HCT116 (cell line): ENCODE data around the gene MYLK3. TPM values are rescaled to one million over a fixed set of nuclear protein-coding genes. Genes with fewer than 3 reads are reported as not detected.

Source experiments
- ATAC-seq: fragments of 200-7000 bp; cut with Tn5 transposase; 2 replicates; pipeline ENCODE4 v1.9.1; 2020; ENCODE audit warnings: mild to moderate bottlenecking, moderate library complexity
- BruUV-seq: library from RNA; stranded (reverse); fragments of 400-500 nt; replicated peaks from 2 replicates; lab custom pipeline; 2021; lab: Mats Ljungman, UMichigan
- CTCF ChIA-PET: fragments of 300-600 bp; sonication (Branson Sonifier 250); formaldehyde crosslinking; loops from one replicate; lab custom pipeline; 2021; ENCODE audit warnings: antibody characterized with exemption; lab: Charles Lee
- POLR2A ChIA-PET: fragments of 300-600, 350-600 bp; sonication (Branson Sonifier 250); formaldehyde crosslinking; loops from one replicate; lab custom pipeline; 2021; ENCODE audit warnings: antibody characterized with exemption; lab: Charles Lee
- RAD21 ChIA-PET, 2 experiments: fragments of 300-600 bp; sonication (Branson Sonifier 250); formaldehyde crosslinking; loops; one replicate each; lab custom pipeline; 2023; ENCODE audit warnings: low total read pairs in 2 of 2; ENCODE audit not compliant: uncharacterized antibody in 2 of 2, unreplicated experiment in 2 of 2, low non-redundant PET in 1 of 2; lab: Charles Lee
- DNase-seq: peaks from one replicate; pipeline ENCODE4 v3.0.0-alpha.2; 2010; ENCODE audit warnings: low read depth, low spot score
- H2AFZ ChIP-seq: fragments of 200-600 bp; shearing (Covaris generic), sonication (generic); 2 replicates; pipeline ENCODE4 v1.6.1; 2017; ENCODE audit warnings: low read depth, mixed run types, mixed read lengths, antibody characterized with exemption, low read length; ENCODE audit not compliant: poor library complexity, severe bottlenecking
- H3K27ac ChIP-seq: 2 replicates; pipeline ENCODE4 v1.5.1; 2012; ENCODE audit warnings: low read depth, low read length
- H3K27me3 ChIP-seq: fragments of 200-600 bp; sonication (generic); 2 replicates; pipeline ENCODE4 v1.6.1; 2016; ENCODE audit warnings: mixed run types, low read length, mixed read lengths; ENCODE audit not compliant: insufficient read depth
- H3K36me3 ChIP-seq, 2 experiments: fragments of 200-500 bp in 1 of 2; fragments of 200-600 bp in 1 of 2; sonication (Bioruptor generic) in 1 of 2; sonication (generic) in 1 of 2; 2 replicates each; pipeline versions ENCODE4 v1.5.1 to v1.6.1; 2014 to 2016; ENCODE audit warnings: low read length in 2 of 2, inconsistent platforms in 1 of 2, mixed read lengths in 1 of 2, mixed run types in 1 of 2; ENCODE audit not compliant: insufficient read depth in 2 of 2, control insufficient read depth in 1 of 2
- H3K4me1 ChIP-seq, 2 experiments: fragments of 200-600 bp in 1 of 2; sonication (generic) in 1 of 2; 2 replicates each; pipeline versions ENCODE4 v1.5.1 to v1.6.1; 2012 to 2017; ENCODE audit warnings: low read length in 2 of 2, inconsistent platforms in 1 of 2, mild to moderate bottlenecking in 1 of 2, mixed read lengths in 1 of 2, mixed run types in 1 of 2, moderate library complexity in 1 of 2; ENCODE audit not compliant: insufficient read depth in 2 of 2, control insufficient read depth in 1 of 2
- H3K4me2 ChIP-seq: fragments of 200-600 bp; sonication (generic); 2 replicates; pipeline ENCODE4 v1.6.1; 2017; ENCODE audit warnings: mixed run types, low read length, mixed read lengths
- H3K4me3 ChIP-seq, 2 experiments: fragments of 200-600 bp in 1 of 2; sonication (generic) in 1 of 2; replicated peaks in 1 of 2; 2 replicates each; pipeline ENCODE4 v1.5.1; 2011 to 2016; ENCODE audit warnings: low read length in 2 of 2, control low read depth in 1 of 2, low read depth in 1 of 2, mild to moderate bottlenecking in 1 of 2, mixed read lengths in 1 of 2, mixed run types in 1 of 2
- H3K79me2 ChIP-seq: fragments of 200-600 bp; sonication (generic); 2 replicates; pipeline ENCODE4 v1.6.1; 2017; ENCODE audit warnings: mild to moderate bottlenecking, mixed run types, low read length, moderate library complexity, mixed read lengths; ENCODE audit not compliant: insufficient read depth
- H3K9ac ChIP-seq: fragments of 200-600 bp; sonication (generic); 2 replicates; pipeline ENCODE4 v1.6.1; 2016; ENCODE audit warnings: low read length, mixed read lengths
- H3K9me2 ChIP-seq: fragments of 200-600 bp; sonication (generic), shearing (Covaris generic); 2 replicates; pipeline ENCODE4 v1.6.1; 2017; ENCODE audit warnings: mixed run types, mild to moderate bottlenecking, moderate library complexity; ENCODE audit not compliant: insufficient read depth
- H3K9me3 ChIP-seq, 2 experiments: fragments of 200-500 bp in 1 of 2; fragments of 200-600 bp in 1 of 2; sonication (Bioruptor generic) in 1 of 2; sonication (generic) in 1 of 2; 2 replicates each; pipeline ENCODE4 v1.6.1; 2014 to 2017; ENCODE audit warnings: low read length in 2 of 2, mixed read lengths in 2 of 2, inconsistent platforms in 1 of 2, low read depth in 1 of 2, mild to moderate bottlenecking in 1 of 2, mixed run types in 1 of 2, moderate library complexity in 1 of 2; ENCODE audit not compliant: control insufficient read depth in 1 of 2, insufficient read depth in 1 of 2
- H4K20me1 ChIP-seq: fragments of 200-600 bp; sonication (generic), shearing (Covaris generic); 2 replicates; pipeline ENCODE4 v1.6.1; 2017; ENCODE audit warnings: mixed run types, mild to moderate bottlenecking, moderate library complexity; ENCODE audit not compliant: insufficient read depth
- ATF3 ChIP-seq: IDR thresholded peaks from 2 replicates; pipeline ENCODE4 v1.6.1; 2012
- CBX3 ChIP-seq: IDR thresholded peaks from 2 replicates; pipeline ENCODE4 v1.6.1; 2012; ENCODE audit warnings: low read depth
- CEBPB ChIP-seq: IDR thresholded peaks from 2 replicates; pipeline ENCODE4 v1.6.1; 2012; ENCODE audit warnings: low read depth
- EGR1 ChIP-seq: IDR thresholded peaks from 2 replicates; pipeline ENCODE4 v1.6.1; 2012; ENCODE audit warnings: low read depth
- ELF1 ChIP-seq: IDR thresholded peaks from 2 replicates; pipeline ENCODE4 v1.6.1; 2012; ENCODE audit warnings: low read depth, borderline replicate concordance
- EZH2 ChIP-seq: fragments of 200-600 bp; sonication (generic); IDR thresholded peaks from 2 replicates; pipeline ENCODE4 v1.6.1; 2017; ENCODE audit warnings: antibody characterized with exemption, mixed run types
- EZH2phosphoT487 ChIP-seq: fragments of 200-600 bp; IDR thresholded peaks from 2 replicates; pipeline ENCODE4 v1.6.1; 2018; ENCODE audit warnings: antibody characterized with exemption, borderline replicate concordance
- JUND ChIP-seq: IDR thresholded peaks from 2 replicates; pipeline ENCODE4 v1.6.1; 2012
- MAX ChIP-seq: IDR thresholded peaks from 2 replicates; pipeline ENCODE4 v1.6.1; 2012
- REST ChIP-seq: IDR thresholded peaks from 2 replicates; pipeline ENCODE4 v1.6.1; 2012; ENCODE audit warnings: low read depth
- SRF ChIP-seq: IDR thresholded peaks from 2 replicates; pipeline ENCODE4 v1.6.1; 2012; ENCODE audit warnings: low read depth
- TCF7L2 ChIP-seq: IDR thresholded peaks from 2 replicates; pipeline ENCODE4 v1.7.0; 2011; ENCODE audit warnings: borderline replicate concordance, inconsistent platforms; ENCODE audit not compliant: insufficient read depth, insufficient read length; ENCODE audit errors: extremely low read depth
- intact Hi-C: fragments of 100-400 bp; cut with micrococcal nuclease; formaldehyde crosslinking; loops from 2 replicates; pipeline ENCODE4 v1.10.0; 2022
- total RNA-seq: library from RNA; stranded (reverse); gene quantifications from one replicate; pipeline ENCODE4 v1.2.1, GENCODE V29; 2021; ENCODE audit not compliant: unreplicated experiment

The MYLK3 gene
- total RNA-seq, 1 experiment from 2014 or later = 0.22 TPM

GRCh38 chr16:46772463-46772862, 24.3 kb upstream of the MYLK3 start:
- Histone ChIP-seq H3K27ac (no peak overlapping the region), H3K36me3 (no peaks in the 10 kb centered on the region), H3K27me3 (no peaks in the 10 kb centered on the region), H3K9ac (no peak overlapping the region), H3K4me2 (no peak overlapping the region), H3K4me1 (no peaks in the 10 kb centered on the region; a peak in 1 of 4 replicates), H4K20me1 (no peaks in the 10 kb centered on the region), H3K9me3 (no peaks in the 10 kb centered on the region), H2AFZ (no peak overlapping the region), H3K4me3 (no peak overlapping the region), H3K9me2 (no peaks in the 10 kb centered on the region), H3K79me2 (no peaks in the 10 kb centered on the region)
- TF ChIP-seq REST = no peak
- TF ChIP-seq EZH2 = no peak
- TF ChIP-seq ATF3 = no peak
- no peak for TF ChIP-seq SRF
- TF ChIP-seq MAX = no peak
- TF ChIP-seq JUND = no peak
- TF ChIP-seq CBX3 = no peak
- no peak for TF ChIP-seq TCF7L2
- TF ChIP-seq EGR1 = no peak
- no peak for TF ChIP-seq CEBPB
- TF ChIP-seq ELF1 = no peak
- TF ChIP-seq EZH2phosphoT487 = no peak
- ChIA-PET CTCF (no interaction called here), RAD21 (no interaction called here), POLR2A (no interaction called here)
- DNase-seq (no peak), ATAC-seq (no peak)
- intact Hi-C loops = no loop called here
- no TSS peak for BruUV-seq
